Keratinocyte (primary cell): ENCODE data around the gene IDE. TPM values are rescaled to one million over a fixed set of nuclear protein-coding genes. Genes with fewer than 3 reads are reported as not detected.

Experiments used
- DNase-seq: peaks from one replicate; pipeline ENCODE4 v3.0.0-alpha.2; 2011; ENCODE audit warnings: low read depth, missing footprints, low spot score
- FAIRE-seq: peaks from 2 replicates; lab custom pipeline; 2011; peaks lifted over from hg19 to GRCh38; lab: Jason Lieb, UNC
- H2AFZ ChIP-seq: 2 replicates; pipeline ENCODE4 v1.6.0; 2012; ENCODE audit warnings: low read length, control low read depth, inconsistent platforms; ENCODE audit not compliant: control insufficient read depth
- H3K27ac ChIP-seq: 2 replicates; pipeline ENCODE4 v1.5.1; 2011; ENCODE audit warnings: low read length; ENCODE audit not compliant: control insufficient read depth, insufficient read depth
- H3K27me3 ChIP-seq: 3 replicates; pipeline ENCODE4 v1.6.0; 2011; ENCODE audit warnings: low read length; ENCODE audit not compliant: control insufficient read depth, insufficient read depth; ENCODE audit errors: extremely low read depth
- H3K36me3 ChIP-seq, 2 experiments: 2 replicates in 1 of 2; 3 replicates in 1 of 2; pipeline ENCODE4 v1.5.1; 2011; ENCODE audit warnings: low read length in 2 of 2, mild to moderate bottlenecking in 1 of 2; ENCODE audit not compliant: control insufficient read depth in 2 of 2, insufficient read depth in 2 of 2; ENCODE audit errors: extremely low read depth in 1 of 2
- H3K4me1 ChIP-seq: 3 replicates; pipeline ENCODE4 v1.5.1; 2011; ENCODE audit warnings: low read length; ENCODE audit not compliant: control insufficient read depth, insufficient read depth; ENCODE audit errors: extremely low read depth
- H3K4me2 ChIP-seq: 3 replicates; pipeline ENCODE4 v1.6.0; 2011; ENCODE audit warnings: low read depth, low read length; ENCODE audit not compliant: control insufficient read depth, insufficient read depth; ENCODE audit errors: extremely low read depth
- H3K4me3 ChIP-seq, 3 experiments: fragments of 200-600 bp in 1 of 3; sonication (generic) in 1 of 3; 2 replicates in 2 of 3; 3 replicates in 1 of 3; pipeline ENCODE4 v1.5.1; 2011 to 2016; ENCODE audit warnings: low read length in 3 of 3, mild to moderate bottlenecking in 3 of 3, control low read depth in 2 of 3, inconsistent platforms in 1 of 3, low read depth in 1 of 3, mixed read lengths in 1 of 3, mixed run types in 1 of 3, moderate library complexity in 1 of 3; ENCODE audit not compliant: control insufficient read depth in 2 of 3, insufficient read depth in 2 of 3; ENCODE audit errors: extremely low read depth in 1 of 3
- H3K79me2 ChIP-seq: 2 replicates; pipeline ENCODE4 v1.6.0; 2012; ENCODE audit warnings: low read length; ENCODE audit not compliant: control insufficient read depth, insufficient read depth
- H3K9ac ChIP-seq: 3 replicates; pipeline ENCODE4 v1.6.0; 2011; ENCODE audit warnings: low read length; ENCODE audit not compliant: control insufficient read depth, insufficient read depth; ENCODE audit errors: extremely low read depth
- H3K9me1 ChIP-seq: 3 replicates; pipeline ENCODE4 v1.6.0; 2011; ENCODE audit warnings: low read length; ENCODE audit not compliant: control insufficient read depth, insufficient read depth; ENCODE audit errors: extremely low read depth
- H3K9me3 ChIP-seq: 2 replicates; pipeline ENCODE4 v1.5.1; 2012; ENCODE audit warnings: low read depth, low read length; ENCODE audit not compliant: control insufficient read depth
- H4K20me1 ChIP-seq: 3 replicates; pipeline ENCODE4 v1.6.0; 2011; ENCODE audit warnings: low read length; ENCODE audit not compliant: control insufficient read depth, insufficient read depth; ENCODE audit errors: extremely low read depth
- EZH2 ChIP-seq: IDR thresholded peaks from one replicate; pipeline ENCODE4 v1.6.1; 2012; ENCODE audit warnings: inconsistent platforms, mild to moderate bottlenecking, low read length, moderate library complexity
- dilution Hi-C: fragments of 300-500 bp; cut with MboI; formaldehyde crosslinking; loops from one replicate; pipeline ENCODE4 v1.7.0; 2020; ENCODE audit warnings: low sequenced_read_pairs; ENCODE audit not compliant: extremely low pct_ligation_motif_present
- polyA plus RNA-seq, 5 experiments: library from polyadenylated mRNA; depleted of rRNA in 3 of 5; stranded (reverse) in 3 of 5; stranded (forward) in 1 of 5; unstranded in 1 of 5; fragments of >200 nt; gene quantifications; 1 replicate in 1 of 5; 2 replicates in 3 of 5; 3 replicates in 1 of 5; pipeline versions ENCODE4 v1.2.1 to v1.2.3, GENCODE V29; 2011 to 2012; ENCODE audit warnings: missing spikeins in 2 of 5, low read depth in 1 of 5, low replicate concordance in 1 of 5
- TF ChIP-seq, protein P1 (sequence below), 3 experiments: IDR thresholded peaks in 1 of 3; conservative IDR thresholded peaks in 1 of 3; optimal IDR thresholded peaks in 1 of 3; 2 replicates in 2 of 3; 3 replicates in 1 of 3; pipeline versions ENCODE3 to v1.5.1; 2011; ENCODE audit warnings: low read length in 3 of 3, mild to moderate bottlenecking in 3 of 3, moderate library complexity in 2 of 3, control low read depth in 1 of 3, inconsistent platforms in 1 of 3; ENCODE audit not compliant: insufficient read depth in 2 of 3; ENCODE audit errors: extremely low read depth in 1 of 3

Gene IDE
- polyA plus RNA-seq, 1 donor (not counting 4 experiments of a cell fraction or from before 2014, with no cell fraction given): 24.4 TPM

DNA sequence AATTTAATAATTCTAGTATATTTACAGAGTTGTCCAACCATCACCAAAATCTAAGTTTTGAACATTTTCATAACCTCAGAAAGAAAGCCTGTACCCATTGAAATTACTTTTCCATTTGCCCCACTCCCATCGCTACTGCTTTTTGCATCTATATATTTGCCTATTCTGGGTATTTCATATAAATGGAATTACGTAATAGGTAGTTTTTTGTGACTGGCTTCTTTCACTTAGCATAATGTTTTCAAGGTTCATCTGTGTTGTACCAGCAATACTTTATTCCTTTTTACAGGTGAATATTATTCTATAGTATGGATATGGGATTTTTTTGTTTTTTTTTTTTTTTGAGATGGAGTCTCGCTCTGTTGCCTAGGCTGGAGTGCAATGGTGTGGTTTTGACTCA is 41.6 kb upstream of the IDE start:
- H3K4me2 ChIP-seq: no peak overlapping the region
- no peaks in the 10 kb centered on the region for H3K79me2 ChIP-seq
- dilution Hi-C loops: no loop called here
- no peaks in the 10 kb centered on the region for H3K4me1 ChIP-seq
- DNase-seq (no peak), FAIRE-seq (no peak)
- no peaks in the 10 kb centered on the region for H3K27me3 ChIP-seq
- H2AFZ ChIP-seq: no peak overlapping the region
- H3K4me3 ChIP-seq: no peak overlapping the region
- H3K9ac ChIP-seq: no peak overlapping the region
- H4K20me1 ChIP-seq: no peaks in the 10 kb centered on the region
- no peak overlapping the region for H3K27ac ChIP-seq
- TF ChIP-seq EZH2: no peak
- TF ChIP-seq, protein P1, sequence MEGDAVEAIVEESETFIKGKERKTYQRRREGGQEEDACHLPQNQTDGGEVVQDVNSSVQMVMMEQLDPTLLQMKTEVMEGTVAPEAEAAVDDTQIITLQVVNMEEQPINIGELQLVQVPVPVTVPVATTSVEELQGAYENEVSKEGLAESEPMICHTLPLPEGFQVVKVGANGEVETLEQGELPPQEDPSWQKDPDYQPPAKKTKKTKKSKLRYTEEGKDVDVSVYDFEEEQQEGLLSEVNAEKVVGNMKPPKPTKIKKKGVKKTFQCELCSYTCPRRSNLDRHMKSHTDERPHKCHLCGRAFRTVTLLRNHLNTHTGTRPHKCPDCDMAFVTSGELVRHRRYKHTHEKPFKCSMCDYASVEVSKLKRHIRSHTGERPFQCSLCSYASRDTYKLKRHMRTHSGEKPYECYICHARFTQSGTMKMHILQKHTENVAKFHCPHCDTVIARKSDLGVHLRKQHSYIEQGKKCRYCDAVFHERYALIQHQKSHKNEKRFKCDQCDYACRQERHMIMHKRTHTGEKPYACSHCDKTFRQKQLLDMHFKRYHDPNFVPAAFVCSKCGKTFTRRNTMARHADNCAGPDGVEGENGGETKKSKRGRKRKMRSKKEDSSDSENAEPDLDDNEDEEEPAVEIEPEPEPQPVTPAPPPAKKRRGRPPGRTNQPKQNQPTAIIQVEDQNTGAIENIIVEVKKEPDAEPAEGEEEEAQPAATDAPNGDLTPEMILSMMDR (optimal IDR thresholded peaks at IDR 0.05 in 1 of 3, IDR thresholded peaks at IDR 0.05 in 1 of 3, conservative IDR thresholded peaks at IDR 0.05 in 1 of 3; ENCODE audit: extremely low read depth in 1 of 3, insufficient read depth in 2 of 3, low read length in 3 of 3): no peak
- no peaks in the 10 kb centered on the region for H3K9me3 ChIP-seq
- H3K9me1 ChIP-seq: no peaks in the 10 kb centered on the region
- H3K36me3 ChIP-seq: peaks cover 2 to 8% of the 10 kb centered on the region in 2 experiments

DNA sequence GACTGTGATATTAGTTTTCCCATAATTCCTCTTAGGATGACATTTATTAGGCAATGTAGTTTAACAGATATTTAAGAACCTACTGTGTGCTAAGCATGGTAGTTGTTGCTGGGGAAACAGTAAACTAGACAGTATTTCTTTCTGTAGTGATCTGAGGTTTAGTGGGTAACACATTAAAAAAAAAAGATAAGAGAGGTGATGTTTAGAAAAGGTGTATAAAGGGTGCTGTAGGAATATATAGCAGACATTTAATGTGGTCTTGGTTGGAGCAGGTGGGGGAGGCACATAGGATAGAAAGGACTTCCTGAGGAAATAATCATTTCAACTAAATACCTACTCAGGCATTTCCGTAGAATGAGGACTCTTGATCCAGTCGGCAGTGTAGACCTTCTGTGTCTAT is 30.9 kb upstream of the IDE start:
- Histone ChIP-seq H3K4me1 (no peaks in the 10 kb centered on the region), H3K4me2 (no peak overlapping the region), H3K4me3 (no peak overlapping the region), H3K9ac (no peak overlapping the region), H2AFZ (no peak overlapping the region), H3K79me2 (peaks cover 64% of the 10 kb centered on the region), H3K9me1 (no peaks in the 10 kb centered on the region), H3K27ac (no peak overlapping the region), H3K27me3 (no peaks in the 10 kb centered on the region), H3K36me3 (peaks cover 0 to 3% of the 10 kb centered on the region in 2 experiments), H3K9me3 (no peaks in the 10 kb centered on the region), H4K20me1 (no peaks in the 10 kb centered on the region)
- FAIRE-seq (no peak), DNase-seq (no peak)
- dilution Hi-C loops: no loop called here
- no peak for TF ChIP-seq EZH2
- TF ChIP-seq, protein P1 (optimal IDR thresholded peaks at IDR 0.05 in 1 of 3, IDR thresholded peaks at IDR 0.05 in 1 of 3, conservative IDR thresholded peaks at IDR 0.05 in 1 of 3; ENCODE audit: extremely low read depth in 1 of 3, insufficient read depth in 2 of 3, low read length in 3 of 3): no peak
